Measurements from ENCODE around the gene TUBGCP6.

The TUBGCP6 gene

DNA sequence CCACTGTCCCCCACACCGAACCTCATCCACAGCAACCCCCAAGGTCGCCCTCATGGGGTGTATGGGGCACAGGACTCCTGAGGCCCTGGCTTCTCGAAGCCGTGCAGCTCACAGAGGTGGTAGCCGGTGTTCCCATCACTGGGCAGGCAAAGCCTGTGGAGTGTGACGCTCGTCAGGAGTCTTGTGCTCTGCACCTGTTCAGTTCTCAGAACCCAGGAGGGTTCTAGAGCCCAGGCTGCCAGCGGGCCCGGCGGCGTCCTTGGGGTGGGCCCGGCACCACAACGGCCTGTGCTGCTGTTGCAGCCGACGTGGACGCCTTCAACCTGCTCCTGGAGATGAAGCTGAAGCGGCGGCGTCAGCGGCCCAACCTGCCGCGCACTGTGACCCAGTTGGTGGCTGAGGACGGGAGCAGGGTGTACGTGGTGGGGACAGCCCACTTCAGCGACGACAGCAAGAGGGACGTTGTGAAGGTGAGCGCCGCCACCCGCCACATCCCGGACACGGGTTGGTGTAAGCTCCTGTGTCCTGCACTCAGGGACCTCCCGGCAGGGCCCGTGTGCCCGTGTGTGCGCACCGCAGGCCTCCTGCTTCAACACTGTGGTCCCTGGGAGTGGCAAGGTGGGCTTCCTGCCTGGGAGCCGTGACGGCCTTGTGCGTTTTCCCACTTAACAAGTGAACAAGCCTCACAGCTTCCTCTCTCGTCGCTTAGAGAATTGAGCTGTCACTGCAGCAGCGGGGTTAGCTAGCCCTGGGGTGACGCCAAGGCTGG is 50.6 kb downstream of the TUBGCP6 start:
- DNase-seq (ENCODE audit: low spot score) = no peak

DNA sequence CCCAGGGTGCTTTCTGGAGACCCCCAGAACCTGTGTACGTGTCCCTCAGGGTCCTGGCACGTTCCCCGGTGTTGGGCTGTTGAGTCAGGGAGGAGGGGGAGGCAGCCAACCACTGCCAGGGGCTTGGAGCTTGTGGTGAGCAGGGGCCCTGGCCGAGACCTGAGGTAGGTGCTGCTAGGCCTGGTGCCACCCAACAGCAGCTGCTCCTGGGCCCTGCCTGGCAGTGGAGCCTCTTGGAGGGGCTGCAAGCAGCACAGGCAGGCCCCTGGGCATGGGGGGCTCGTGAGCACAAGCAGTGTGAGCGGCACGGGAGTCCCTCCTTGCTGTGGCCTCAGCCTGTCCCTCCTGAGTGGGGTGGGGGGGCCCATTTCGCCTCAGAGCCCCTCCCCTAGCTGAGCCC is 51.2 kb downstream of the TUBGCP6 start:
- no peak for DNase-seq (ENCODE audit: low spot score)

DNA sequence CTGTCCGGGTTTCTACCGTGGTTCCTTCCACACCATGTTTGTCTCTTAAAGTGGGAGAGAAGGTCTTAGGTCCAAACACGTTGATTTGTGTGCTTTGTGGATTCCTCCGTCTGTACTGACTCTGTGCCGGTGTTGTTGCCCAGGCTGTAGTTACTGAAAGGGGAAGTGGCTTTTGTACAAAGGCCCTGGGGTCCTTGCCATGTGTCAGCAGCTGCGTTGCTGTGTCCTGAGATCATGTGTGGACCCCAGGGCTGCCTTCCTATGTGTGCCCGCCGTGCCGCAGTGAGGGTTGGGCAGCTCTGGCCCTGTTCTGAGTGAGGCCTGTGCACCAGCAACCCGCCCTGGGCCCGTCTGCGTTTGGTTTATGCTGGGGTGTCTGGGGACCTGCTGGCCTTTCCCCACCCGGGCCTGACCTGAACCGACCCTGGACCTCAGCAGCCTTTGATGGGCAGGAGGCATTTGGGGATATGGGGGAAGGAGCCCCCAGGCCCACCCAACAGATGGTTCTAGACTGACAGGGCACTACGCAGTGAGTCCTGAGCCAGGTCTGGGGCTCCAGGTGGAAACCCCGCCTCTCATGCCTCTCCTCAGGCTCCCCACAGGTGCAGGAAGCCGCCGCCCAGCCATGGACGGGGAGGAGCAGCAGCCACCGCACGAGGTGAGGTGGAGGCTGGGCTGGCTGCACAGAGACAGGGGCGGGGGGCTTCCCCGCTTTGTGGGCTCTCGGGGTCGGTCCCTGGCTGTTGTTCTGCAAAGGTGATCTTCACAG is 52.2 kb downstream of the TUBGCP6 start:
- DNase-seq (ENCODE audit: low spot score) = no peak

DNA sequence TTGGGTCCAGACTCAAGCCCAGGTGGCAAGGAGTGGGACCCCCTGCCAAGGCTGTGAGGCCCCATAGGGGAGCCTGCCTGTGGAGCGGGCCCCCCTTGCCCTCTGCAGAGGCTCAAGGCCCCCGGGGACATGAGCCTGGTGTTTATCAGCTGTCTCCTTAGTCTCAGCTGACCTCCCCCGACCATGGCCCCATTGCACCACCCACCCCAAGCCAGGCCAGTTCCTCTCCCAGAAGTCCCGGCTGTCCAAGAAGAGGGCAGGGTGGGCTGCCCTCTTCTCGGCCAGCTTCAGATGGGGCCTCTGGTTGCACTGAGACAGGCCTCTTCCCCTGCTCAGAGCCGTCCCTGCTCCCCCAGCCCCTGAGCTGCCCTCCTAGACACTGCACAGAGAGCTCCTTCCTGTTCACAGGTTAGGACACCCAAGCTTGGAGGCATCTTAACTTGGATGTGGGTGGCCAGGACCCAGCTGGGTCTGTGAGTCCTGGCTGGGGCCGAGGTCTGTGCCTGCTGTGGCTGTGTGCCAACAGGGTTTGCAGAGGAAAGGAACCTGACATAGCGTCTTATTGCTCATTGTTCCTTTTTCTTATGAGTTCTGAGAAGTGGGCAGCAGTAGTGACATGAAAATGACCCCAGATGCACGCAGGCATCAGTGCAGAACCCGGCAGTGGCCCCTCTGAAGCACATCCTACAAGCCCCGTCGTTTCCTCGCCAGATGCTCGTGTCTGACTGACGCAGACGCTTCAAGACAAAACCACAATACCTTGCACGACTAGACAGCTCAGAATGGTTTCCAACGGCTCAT is 53.7 kb downstream of the TUBGCP6 start:
- DNase-seq (ENCODE audit: low spot score) = no peak

DNA sequence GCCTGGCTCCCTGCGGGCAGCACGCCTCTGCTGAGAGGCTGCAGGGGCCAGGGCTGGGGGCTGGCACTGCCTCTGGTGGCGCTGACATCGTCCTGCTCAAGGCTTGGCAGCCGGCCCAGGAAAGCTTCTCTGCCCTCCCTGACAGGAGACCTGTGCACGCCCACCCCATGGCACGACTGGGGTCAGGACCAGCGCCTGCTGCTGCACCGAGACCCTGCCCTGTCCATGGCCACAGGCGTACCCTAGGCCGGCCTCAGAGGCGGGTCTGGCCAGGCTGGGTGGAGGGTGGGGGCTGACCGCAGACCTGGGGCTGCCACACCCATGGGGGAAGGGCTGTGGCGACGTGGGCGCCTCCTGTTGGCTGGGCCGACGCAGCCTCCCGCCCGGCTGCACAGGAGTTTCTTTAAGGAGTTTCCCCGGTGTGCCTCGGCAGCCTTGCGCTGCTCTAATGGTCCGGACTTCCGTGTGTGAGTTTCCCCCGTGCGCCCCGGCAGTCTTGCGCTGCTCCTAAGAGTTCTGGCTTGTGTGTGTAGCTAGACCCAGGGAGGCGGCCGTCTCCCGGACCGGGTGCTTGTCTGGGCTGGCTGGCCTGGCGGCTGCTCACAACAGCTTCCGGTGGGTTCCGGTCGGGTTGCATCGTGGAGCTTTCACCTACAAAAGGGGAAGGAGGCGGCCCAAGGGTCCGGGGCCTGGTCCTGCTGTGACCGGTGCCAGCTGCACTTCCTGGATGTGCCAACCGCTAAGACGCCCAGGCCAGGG is 54.5 kb downstream of the TUBGCP6 start:
- peak; percentile 84 for DNase-seq (ENCODE audit: low spot score)

DNA sequence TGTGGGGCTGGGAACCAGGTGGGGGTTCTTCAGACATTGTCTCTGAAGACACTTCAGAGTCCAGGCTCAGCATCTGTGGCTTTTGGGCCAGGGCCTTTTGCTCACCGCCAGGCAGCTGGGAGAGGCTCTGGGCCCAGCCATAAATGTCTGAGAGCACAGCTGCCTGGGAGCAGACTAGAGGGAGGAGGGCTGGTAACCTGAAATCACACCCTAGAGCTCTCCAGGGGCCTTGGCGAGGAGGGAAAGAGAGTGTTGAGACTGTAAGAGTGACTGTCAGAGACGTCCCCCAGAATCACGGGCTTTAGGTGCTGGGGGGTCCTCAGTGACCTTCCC is 55.0 kb downstream of the TUBGCP6 start:
- DNase-seq (ENCODE audit: low spot score) = no peak

DNA sequence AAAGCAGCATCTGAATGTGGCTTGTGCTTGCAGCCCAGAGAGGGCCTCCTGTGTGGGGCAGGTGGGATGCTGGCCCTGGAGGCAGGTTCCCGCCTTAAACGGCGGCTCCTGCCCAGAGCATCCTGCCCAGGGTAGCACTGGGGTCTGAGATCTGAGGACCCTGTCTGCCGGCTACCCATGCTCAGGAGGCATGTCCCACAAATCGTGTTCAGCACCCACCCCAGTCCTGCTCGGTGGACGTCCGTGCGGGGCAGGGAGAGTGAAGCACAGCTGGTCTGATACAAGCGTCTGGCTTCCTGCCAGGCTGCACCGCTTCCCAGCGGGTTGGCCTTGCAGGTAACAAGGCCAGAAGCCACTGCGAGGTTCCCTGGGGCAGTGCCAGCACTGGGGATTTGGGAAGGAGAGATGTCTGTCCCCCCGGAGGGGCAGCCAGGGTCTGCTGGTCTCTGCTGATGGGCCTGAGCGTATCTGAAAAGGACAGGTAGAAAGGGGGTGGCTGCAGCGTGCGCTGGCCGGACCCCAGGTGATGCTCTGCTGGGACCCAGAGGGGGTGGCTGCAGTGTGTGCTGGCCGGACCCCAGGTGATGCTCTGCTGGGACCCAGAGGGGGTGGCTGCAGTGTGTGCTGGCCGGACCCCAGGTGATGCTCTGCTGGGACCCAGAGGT is 55.5 kb downstream of the TUBGCP6 start:
- DNase-seq (ENCODE audit: low spot score) = no peak

DNA sequence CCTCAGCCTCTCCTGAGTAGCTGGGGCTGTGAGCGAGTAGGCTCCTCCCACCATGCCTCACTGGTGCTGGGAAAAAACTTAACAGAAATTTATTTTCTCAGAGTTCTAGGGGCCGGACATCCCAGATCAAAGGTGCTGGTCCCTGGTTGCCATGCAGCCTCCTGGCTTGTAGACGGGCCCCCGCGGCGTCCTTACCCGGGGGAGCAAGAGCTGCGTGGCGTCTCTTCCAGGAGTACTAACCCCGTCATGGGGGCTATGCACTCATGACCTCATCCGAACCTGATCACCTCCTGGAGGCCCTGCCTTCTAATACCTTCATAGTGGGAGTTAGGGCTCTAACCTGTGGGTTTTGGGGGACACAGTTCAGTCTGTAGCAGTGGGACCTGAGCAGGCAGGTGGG is 56.5 kb downstream of the TUBGCP6 start:
- DNase-seq (ENCODE audit: low spot score) = no peak

DNA sequence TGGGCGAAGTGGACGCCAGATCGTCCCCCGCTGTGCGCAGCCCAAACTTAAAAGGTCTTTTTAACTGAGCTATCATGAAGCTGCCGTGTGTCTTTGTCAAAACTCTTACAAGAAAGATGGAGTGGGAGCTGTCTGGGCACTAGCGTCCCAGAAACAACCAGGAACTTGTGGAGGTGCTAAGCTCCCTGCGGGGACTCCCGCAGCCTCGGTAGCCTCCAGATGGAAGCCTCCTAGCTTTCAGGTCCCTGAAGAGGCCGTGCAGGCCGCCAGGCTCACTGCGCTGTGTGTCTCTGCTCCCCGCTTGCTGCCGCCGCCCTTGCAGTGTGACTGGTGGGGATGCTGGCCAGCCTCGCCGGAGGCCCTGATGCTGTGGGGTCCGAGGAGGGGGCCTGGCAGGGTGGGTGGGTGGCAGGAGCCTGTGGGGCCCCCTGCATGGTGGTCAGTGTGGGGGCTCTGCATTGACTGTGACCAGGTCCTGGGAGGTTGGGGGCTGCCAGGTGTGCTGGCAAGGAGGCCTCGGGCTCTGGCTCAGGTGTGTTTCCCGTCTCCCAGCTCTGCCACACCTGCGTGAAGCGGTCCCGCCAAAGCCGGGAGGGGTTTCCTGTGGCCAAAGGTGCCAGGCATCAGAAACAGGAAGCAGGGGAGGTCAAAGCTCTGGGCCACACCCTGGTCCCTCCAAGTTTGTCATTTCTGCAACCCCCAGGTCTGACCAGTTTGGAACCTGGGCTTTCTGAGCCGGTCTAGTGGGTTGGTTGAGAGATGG is 57.9 kb downstream of the TUBGCP6 start:
- no peak for DNase-seq (ENCODE audit: low spot score)

DNA sequence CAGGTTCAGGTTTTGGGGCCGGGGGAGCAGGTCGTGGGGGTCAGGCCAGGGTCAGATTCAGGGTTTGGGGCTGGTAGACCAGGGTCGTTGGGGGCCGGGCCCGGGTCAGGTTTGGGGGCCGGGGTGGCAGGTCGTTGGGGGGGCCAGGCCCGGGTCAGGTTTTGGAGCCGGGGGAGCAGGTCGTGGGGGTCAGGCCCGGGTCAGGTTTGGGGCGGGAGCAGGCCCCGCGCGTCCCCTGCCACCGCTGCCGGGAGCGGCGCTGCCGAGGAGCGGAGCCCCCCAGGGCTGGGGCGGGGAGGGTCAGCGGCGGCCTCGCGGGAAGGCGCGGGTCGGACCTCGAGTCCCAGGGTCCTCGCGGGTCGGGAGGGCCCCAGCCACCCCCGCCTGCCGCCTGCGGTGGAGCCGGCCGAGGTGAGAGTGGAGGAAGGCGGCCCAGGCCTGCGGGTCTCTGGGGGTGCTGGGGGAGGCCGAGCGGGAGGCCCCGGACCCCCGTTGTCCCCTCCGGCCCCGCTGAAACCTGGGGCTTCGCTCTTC is 58.6 kb downstream of the TUBGCP6 start:
- no peak for DNase-seq (ENCODE audit: low spot score)

DNA sequence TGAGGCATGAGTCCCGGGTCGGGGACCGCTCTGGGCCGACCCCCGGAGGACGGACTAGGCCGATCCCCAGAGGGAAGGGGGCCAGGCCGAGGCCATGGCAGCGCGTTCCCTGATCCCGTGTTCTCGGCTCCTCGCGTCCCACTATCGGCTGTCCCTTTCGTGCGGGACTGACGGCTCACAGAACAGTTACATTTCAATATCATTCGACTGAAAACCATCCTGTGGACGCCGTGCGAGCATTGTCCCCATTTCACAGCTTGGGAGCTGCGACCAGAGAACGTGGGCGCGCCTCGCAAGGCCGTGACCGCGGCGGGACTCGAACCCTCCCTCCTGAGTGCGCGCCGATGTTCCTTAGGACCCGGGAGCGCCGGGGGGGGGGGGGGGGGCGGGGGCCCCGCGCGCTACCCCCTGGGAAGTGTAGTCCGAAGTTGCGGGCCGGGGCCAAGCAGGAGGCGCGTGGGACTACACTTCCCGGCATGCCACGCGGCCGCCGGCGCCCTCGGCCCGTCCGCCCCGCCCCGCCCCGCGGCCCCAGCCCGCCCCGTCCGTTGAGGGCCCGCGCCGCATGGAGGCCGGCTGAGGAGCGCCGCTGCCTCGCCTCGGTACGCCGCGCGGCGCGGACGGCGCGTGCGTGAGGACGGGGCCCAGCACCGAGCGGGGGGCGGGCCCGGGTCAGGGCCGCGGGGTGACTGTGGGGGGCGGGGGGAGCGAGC is 59.3 kb downstream of the TUBGCP6 start, which contains the start of gene TRABD:
TSS of gene TRABD (plus strand) at position 539 of the 713 bp plus-strand sequence. CDS start 7,148 bp downstream, outside the sequence.
- peak; percentile 98 for DNase-seq (ENCODE audit: low spot score)

DNA sequence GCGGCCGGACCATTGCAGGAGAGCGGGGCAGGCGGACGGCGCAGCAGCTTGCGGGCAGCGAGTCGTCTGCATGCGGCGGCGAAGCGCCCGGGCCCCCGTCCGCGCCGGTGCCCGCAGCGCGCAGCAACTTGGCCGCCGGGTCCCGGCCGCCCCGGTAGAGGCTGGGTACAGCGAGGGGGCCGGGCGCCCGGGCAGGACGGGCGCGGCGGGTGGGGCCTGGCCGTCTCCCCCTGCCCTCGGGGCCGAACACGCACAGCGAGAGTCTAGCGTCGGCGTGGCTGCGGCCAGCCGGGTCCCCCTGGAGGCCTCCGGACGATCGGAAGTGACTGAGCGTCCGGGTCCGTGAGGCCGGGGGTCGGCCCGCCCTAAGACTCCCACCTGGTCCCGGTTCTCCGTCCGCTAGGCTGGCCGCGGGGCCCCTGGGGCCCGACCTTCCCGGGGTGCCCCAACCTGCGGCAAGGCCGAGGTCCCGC is 59.9 kb downstream of the TUBGCP6 start:
- peak; percentile 65 for DNase-seq (ENCODE audit: low spot score)

DNA sequence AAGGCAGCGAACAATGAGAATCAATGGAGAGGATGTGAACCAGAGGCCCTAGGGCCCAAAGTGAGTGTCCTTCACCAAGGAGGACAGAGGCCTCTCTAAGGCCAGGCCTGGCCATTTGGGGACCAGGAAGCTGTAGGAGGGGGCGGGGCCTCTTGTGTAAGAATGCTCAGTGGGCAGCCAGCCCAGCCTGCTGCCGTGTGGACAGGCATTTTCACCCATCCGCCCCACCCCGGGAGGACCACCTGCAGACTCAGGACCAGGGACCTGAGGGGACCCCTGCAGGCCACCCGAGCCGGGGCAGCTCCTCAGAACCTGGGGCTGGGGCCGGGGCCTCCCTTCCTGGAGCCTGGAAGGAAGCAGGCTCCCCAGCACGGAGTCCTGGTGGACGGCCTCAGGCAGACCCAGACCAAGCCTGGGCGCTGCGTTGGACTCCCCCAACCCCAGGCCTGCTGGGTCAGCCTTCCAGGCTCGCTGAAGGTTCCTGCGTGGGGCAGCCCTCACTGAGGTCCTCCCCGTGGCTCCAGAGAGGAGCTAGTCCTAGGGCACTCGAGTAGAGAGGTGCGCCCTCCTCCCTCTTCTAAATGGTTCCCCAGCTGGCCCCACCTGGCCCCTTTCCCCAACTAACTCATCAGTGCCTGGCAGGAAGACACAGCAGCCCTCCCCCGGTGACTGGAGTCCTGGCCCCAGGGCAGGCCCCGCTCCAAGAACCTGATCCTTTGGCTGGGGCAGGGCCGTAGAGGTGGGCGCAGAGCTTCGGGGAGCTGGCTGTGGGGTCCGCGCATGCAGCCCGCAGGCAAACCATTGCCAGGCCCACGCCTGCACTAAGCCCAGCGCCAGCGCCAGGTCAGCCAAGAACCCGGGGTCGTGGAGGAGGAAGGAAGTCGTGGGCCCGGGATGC is 60.6 kb downstream of the TUBGCP6 start:
- DNase-seq (ENCODE audit: low spot score) = peak; percentile 55

DNA sequence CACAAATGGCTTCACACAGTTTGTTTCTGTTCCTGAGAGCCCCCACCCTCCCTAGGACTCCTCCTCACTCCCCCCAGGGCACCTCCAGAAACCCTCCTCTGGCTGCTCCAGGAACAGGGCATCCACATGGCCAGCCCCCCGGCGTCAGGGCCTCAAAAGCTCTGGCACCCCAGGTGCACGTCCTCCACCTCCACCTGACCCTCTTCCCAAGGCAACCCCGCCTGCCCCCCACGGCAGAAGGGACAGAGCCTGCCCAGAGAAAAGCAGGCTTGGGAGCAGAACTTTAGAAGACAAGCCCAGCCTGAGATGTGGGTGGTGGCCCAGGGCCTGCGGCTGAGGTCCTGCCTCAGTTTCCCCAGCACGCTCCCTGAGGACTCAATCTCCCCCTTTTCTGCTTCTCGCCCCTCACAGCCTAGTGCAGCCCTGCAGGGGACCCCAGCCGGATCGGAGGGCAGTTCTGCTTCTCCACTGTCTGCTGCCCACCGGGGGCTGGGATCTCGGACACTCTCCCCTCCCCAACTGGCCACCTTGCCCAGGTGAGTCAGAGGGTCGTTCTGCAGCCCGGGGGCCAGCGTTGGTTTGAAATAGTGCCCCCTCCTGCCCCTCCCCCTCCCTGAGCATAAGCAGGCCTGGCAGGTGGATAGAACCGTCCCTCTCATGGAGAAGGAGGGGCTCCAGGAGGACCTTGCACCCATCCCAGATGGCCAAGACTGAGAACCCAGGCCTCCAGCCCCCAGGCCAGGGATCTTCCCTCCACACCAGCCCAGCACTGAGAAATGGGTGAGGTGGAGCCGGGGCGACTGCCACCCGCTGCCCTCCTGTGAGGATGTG is 61.5 kb downstream of the TUBGCP6 start:
- DNase-seq (ENCODE audit: low spot score) = no peak

DNA sequence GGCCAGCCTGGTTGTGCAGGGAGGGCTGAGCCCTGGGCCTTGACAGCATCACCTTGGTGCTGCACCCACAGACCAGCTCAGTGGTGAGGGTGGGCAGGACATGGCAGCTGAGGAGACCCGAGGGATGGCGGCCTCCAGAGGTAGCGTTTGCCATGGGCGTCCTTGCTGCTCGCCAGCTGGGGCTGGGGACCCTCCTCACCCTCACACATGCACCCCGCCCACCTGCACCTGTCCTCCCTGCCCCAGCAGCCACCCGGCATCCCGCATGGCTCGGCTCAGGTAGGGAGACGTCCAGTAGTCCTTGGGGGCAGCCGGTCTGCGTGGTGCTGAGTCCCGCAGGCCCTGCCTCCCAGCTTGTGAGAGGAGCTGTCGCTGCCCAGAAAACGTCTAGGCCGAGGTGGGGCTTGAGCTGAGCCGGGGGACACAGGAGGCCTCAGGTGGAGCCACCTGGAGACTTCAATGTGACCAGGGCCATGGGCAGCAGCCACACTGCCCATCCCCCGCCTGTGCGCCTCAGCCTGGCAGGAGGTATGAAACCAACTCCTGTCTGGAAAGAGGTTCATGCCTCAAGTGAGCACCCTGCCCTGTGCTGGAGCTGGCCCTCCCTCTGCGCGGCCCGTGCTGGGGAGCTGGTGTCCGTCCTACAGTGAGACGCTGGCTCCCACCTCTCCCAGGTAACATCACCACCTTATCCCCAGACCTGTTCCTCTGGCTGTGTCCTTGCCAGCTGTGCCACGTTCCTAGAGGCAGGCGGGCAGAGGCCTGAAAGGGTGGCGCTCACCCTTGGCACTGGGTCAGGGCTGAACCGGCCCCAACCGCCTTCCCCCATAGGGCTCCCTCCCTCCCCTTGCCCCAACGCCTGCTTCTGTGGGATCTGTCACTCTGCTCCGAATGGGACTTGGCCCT is 62.4 kb downstream of the TUBGCP6 start:
- no peak for DNase-seq (ENCODE audit: low spot score)

DNA sequence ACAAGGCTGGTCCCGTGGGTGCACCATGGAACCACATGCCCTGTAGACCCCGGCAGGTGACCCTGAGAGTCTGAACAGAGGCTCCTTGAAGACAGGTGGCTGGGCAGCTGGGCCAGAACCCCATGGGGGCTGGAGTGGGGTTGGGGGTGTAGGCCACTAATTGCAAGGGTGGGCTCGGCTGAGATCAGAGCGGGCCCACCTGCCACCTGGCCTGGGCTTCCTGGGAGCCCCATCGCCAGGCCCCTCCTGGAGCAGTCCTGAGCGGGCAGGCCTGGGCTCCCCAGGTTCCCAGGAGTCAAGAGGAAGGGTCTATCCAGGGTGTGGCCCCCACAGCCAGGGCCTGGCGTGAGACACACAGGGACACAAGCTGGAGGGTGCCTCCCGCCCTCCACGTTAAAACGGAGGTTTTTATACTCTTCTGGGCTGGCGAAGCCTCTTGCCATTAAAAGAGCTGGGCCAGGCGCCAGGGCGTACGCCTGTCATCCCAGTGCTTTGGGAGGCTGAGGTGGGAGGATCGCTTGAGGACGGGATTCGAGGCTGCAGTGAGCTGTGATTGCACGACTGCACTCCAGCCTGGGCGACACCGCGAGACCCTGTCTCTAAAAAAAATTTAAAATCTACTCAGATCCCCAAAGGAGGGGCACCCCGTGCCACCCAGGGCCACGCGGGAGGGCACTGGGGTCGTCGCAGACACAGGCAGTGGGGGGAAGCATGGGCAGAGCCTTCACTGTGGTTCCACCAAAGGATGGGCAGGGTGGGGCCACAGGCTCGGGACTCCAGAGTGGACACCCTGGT is 63.9 kb downstream of the TUBGCP6 start:
- no peak for DNase-seq (ENCODE audit: low spot score)
